KMS-11 (cell line): ENCODE results near the gene PI16.

ENCODE experiments used
- H2AFZ ChIP-seq: fragments of 200-600 bp; sonication (generic); 2 replicates; pipeline ENCODE4 v1.6.1; 2016; ENCODE audit warnings: antibody characterized with exemption, mixed run types, low read depth
- H3K27ac ChIP-seq: fragments of 200-600 bp; sonication (generic); 2 replicates; pipeline ENCODE4 v1.6.1; 2016; ENCODE audit warnings: mild to moderate bottlenecking, mixed run types
- H3K27me3 ChIP-seq: fragments of 200-600 bp; sonication (generic); 2 replicates; pipeline ENCODE4 v1.6.1; 2017; ENCODE audit warnings: mild to moderate bottlenecking, low read depth, mixed run types, moderate library complexity; ENCODE audit not compliant: insufficient read depth
- H3K36me3 ChIP-seq: fragments of 200-600 bp; sonication (generic); 2 replicates; pipeline ENCODE4 v1.6.1; 2017; ENCODE audit warnings: mild to moderate bottlenecking, mixed run types; ENCODE audit not compliant: insufficient read depth
- H3K4me1 ChIP-seq: fragments of 200-600 bp; sonication (generic); 2 replicates; pipeline ENCODE4 v1.6.1; 2016; ENCODE audit warnings: mild to moderate bottlenecking, low read depth, mixed run types; ENCODE audit not compliant: poor library complexity, severe bottlenecking
- H3K4me2 ChIP-seq: fragments of 200-600 bp; sonication (generic); 2 replicates; pipeline ENCODE4 v1.7.0; 2016; ENCODE audit warnings: mild to moderate bottlenecking, mixed run types
- H3K4me3 ChIP-seq: fragments of 200-600 bp; sonication (generic); IDR thresholded peaks from 2 replicates; pipeline ENCODE4 v1.6.1; 2017; ENCODE audit warnings: low read depth, low read length, mixed read lengths; ENCODE audit not compliant: insufficient read depth
- H3K79me2 ChIP-seq: fragments of 200-600 bp; sonication (generic); 2 replicates; pipeline ENCODE4 v1.6.1; 2016; ENCODE audit warnings: low read depth, mixed run types; ENCODE audit not compliant: insufficient read depth
- H3K9ac ChIP-seq: fragments of 200-600 bp; sonication (generic); 2 replicates; pipeline ENCODE4 v1.6.1; 2016; ENCODE audit warnings: mild to moderate bottlenecking, mixed run types
- H4K20me1 ChIP-seq: fragments of 200-600 bp; sonication (generic); 2 replicates; pipeline ENCODE4 v1.6.1; 2016; ENCODE audit warnings: mild to moderate bottlenecking, mixed run types; ENCODE audit not compliant: insufficient read depth
- CTCF ChIP-seq: fragments of 200-600 bp; sonication (generic); conservative IDR thresholded peaks from 2 replicates; pipeline ENCODE4 v1.6.1; 2017; ENCODE audit warnings: low read depth, mild to moderate bottlenecking, antibody characterized with exemption, low read length, moderate library complexity, mixed read lengths

PI16 gene

DNA sequence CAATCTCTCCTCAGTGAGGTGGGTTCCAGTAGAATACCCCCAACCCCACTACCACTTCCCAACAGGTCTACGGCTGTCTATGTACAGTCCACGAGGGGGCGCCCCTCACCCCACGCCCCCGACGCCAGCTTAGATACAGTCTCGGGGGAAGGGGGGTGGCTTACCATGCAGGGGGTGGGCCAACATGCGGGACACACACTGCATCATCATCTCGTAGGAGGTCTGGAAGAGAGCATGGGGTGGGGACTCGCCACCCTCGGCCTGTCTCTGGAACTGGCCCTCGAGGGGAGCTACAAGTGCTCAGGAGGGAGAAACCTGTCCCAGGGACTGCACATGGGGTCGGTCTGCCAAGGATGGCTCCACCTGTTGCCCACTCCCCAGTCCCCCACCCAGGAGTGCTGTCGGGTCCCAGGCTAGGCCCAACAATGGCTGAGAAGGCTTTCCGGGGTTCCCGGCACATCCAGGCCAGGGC is 23.0 kb downstream of the PI16 start:
- Histone ChIP-seq H3K4me3 (no peak overlapping the region), H3K9ac (no peak overlapping the region), H3K27ac (no peak overlapping the region), H4K20me1 (0 out of 2 replicates have a peak, but pooled peaks cover 2% of the 10 kb centered on the region), H3K4me1 (no peaks in the 10 kb centered on the region), H3K27me3 (no peaks in the 10 kb centered on the region), H3K79me2 (peaks cover 19% of the 10 kb centered on the region; the same call in 1 of the 2 replicates), H2AFZ (no peak overlapping the region), H3K36me3 (peaks cover 9% of the 10 kb centered on the region; the same call in 1 of the 2 replicates), H3K4me2 (no peak overlapping the region)
- 0 out of 2 replicates have a peak, but pooled peaks have one; percentile 9 for TF ChIP-seq CTCF

DNA sequence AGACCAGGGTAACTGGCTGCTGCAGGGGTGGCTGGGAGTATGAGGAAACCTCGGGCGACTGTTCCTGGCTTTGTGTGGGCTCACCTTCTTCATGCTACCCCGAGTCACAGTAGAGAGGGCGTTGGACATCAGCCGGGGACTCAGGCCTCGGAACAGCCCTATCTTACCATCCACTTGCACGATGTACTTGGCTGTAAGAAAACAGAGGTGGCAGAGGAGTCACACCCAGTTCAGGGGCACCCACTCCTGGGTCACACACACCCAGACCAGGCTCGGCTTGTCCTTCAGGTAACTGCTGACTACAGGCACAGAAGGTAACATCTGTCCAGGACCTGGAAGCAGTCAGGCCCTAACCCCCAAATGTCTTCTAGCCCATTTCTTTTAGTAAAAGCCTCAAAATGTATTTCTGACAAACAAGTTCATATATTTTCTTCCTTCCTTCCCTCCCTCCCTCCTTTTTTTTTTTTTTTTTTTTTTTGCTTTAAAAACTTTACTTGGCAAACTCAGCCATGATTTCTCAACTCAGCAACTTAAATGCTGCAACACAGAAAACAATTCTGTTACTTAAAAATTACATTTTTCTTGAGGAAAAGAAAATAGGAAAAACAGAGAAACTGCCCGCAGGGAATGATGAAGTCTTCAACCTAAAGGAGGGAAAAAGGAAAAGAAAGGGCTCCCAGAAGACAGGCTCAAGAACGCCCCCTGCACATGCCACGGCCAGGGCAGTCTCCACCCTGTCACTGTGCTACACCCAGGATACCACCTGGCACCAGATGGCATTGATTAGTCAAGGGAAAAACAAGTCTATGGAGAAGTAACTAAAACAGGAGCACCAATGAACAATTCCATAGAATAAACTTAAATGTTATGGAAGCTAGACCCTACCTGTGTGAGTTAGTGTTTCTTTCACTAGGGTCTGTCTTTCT is 24.1 kb downstream of the PI16 start:
- Histone ChIP-seq H3K4me3 (no peak overlapping the region), H4K20me1 (0 out of 2 replicates have a peak, but pooled peaks cover 6% of the 10 kb centered on the region), H3K4me1 (peaks cover 3% of the 10 kb centered on the region), H3K27me3 (no peaks in the 10 kb centered on the region), H3K79me2 (peaks cover 31% of the 10 kb centered on the region; the same call in 1 of the 2 replicates), H3K4me2 (no peak overlapping the region), H2AFZ (no peak overlapping the region), H3K9ac (no peak overlapping the region), H3K27ac (no peak overlapping the region), H3K36me3 (peaks cover 9% of the 10 kb centered on the region; the same call in 1 of the 2 replicates)
- no peak for TF ChIP-seq CTCF

GRCh38 chr6:36979347-36979742 is 24.8 kb downstream of the PI16 start:
- Histone ChIP-seq H3K4me2 (no peak overlapping the region), H3K9ac (no peak overlapping the region), H3K36me3 (peaks cover 6% of the 10 kb centered on the region; the same call in 1 of the 2 replicates), H3K27me3 (no peaks in the 10 kb centered on the region), H4K20me1 (0 out of 2 replicates have a peak, but pooled peaks cover 6% of the 10 kb centered on the region), H3K4me3 (no peak overlapping the region), H3K27ac (no peak overlapping the region), H3K79me2 (peaks cover 38% of the 10 kb centered on the region; the same call in 1 of the 2 replicates), H2AFZ (no peak overlapping the region), H3K4me1 (peaks cover 6% of the 10 kb centered on the region)
- TF ChIP-seq CTCF: no peak

DNA sequence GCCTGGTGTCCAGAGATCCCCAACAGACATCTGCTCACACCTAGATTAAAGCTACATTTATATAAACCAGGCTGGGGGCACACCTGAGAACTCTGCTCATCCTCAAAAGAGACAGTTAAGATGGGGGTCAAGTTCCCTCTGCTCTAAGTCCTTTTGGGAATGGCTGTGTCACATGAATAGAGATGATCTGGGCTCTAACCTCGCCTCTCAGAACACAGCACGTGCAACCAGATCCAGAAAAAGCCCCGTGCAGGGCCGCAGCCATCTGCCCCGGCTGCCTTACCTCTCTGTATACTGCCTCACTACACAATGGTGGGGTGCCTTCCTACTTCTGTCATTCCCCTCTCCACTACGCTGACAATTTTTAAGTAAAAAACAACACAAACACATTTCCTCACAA is 25.6 kb downstream of the PI16 start:
- H3K4me2 ChIP-seq: no peak overlapping the region
- H3K36me3 ChIP-seq: peaks cover 1% of the 10 kb centered on the region; the same call in 1 of the 2 replicates
- H3K4me3 ChIP-seq: no peak overlapping the region
- no peaks in the 10 kb centered on the region for H3K27me3 ChIP-seq
- H4K20me1 ChIP-seq: 0 out of 2 replicates have a peak, but pooled peaks cover 6% of the 10 kb centered on the region
- H3K27ac ChIP-seq: no peak overlapping the region
- peaks cover 14% of the 10 kb centered on the region for H3K4me1 ChIP-seq
- peaks cover 46% of the 10 kb centered on the region for H3K79me2 ChIP-seq
- H3K9ac ChIP-seq: no peak overlapping the region
- no peak overlapping the region for H2AFZ ChIP-seq
- no peak for TF ChIP-seq CTCF
